Measurements from ENCODE around the gene ERBB4.

The ERBB4 gene

DNA sequence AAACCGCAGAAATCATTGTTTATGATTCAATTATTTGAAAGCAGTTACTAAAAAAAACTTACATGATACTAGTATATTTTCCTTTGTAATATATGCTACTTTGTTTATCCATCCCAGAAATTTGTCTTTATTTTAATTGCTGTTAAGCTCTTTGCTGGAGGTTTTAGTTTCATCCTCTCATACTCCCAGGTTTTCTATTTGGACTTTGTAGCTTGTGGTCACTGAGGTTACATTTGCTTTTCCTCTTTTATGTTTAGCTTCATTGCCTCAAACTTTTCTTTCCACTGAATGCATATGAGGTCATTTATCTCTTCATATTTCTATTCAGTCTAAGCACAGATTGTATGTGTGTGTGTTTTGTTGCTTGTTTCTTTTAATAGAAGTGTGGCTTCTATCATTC lies 89.9 kb downstream of the ERBB4 start:
- in situ Hi-C loops (cut with MboI; ENCODE audit: low sequenced_read_pairs) = no loop called here

DNA sequence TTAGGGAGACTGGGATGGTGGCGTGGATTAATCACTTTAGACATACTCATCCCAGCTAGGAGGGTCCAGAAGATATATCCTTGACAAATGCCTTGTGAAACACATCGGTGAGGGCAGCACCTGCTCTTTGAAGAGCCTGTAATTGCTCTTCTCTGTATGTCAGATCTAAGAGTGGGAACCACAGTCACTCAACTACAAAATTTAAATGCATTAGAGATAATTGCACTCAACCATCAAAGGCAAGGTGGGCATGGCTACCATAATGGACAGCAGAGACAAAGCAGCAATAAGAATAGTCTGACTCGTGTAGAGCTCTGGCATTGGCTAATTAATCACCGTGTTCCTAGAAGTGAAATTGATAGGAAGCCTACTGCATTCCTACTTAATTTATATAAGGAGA lies 96.8 kb downstream of the ERBB4 start:
- in situ Hi-C loops (cut with MboI; ENCODE audit: low sequenced_read_pairs) = no loop called here

GRCh38 chr2:212441141-212441540 lies 97.5 kb downstream of the ERBB4 start:
- in situ Hi-C loops (cut with MboI; ENCODE audit: low sequenced_read_pairs) = no loop called here

- in situ Hi-C loops (cut with MboI; ENCODE audit: low sequenced_read_pairs) = no loop called here
Measured at GRCh38 chr2:212428681-212429478, 109.7 kb downstream of the ERBB4 start.

DNA sequence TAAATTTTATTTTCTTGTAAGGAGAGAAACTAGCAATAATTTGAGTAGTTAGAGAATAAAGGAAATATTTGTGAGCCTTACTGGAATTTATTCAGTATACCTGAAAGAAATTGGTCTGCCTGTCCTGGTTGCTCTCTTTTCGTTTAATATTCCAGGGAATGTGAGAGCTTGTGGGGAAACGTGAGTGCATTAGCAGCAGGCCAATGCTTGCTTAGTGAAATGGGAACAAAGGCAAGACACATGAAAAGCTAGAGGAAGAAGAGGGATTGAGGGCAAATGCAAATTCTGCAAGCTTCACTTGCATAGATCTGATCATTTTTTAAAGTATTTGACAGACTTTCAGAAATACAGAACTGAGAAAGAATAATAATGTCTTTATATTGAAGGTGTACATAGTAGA lies 111.0 kb downstream of the ERBB4 start:
- in situ Hi-C loops (cut with MboI; ENCODE audit: low sequenced_read_pairs) = no loop called here

GRCh38 chr2:212426637-212427412 lies 111.8 kb downstream of the ERBB4 start:
- in situ Hi-C loops (cut with MboI; ENCODE audit: low sequenced_read_pairs) = no loop called here

DNA sequence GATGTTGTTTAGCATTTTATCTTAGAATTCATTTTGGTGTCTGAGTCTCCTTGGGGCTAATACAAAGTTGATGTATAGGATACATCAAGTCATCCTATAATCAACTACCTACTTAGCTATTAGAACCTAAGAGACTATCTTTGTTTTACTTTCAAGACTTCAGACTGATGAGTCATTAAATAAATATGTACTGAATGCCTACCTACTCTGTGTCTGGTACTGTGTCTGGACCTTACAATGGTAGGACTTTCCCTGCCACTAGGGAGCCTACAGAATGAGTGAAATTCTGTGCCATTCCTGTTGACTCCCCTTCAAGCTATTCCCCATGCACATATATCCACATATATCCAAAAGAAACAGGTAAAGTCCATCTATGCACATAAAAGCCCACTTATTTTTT lies 114.5 kb downstream of the ERBB4 start:
- in situ Hi-C loops (cut with MboI; ENCODE audit: low sequenced_read_pairs) = no loop called here

DNA sequence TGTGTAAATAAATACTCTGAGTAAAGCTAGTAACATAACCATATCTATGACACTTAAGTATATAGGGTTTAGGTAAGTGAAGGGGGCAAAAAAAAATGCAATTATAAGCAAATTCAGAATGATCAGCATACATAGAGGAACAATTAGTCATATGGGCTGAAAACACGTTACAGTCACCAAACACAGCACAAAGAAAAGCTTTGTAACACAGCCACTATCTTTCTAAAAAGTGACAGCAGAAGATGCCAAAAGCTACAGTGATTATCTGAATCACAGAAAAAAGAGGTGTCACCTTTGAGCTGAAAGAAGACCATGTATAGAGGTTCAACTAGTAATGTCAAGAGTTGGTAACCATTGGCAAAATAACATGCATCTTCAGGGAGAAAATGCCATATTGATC lies 115.5 kb downstream of the ERBB4 start:
- in situ Hi-C loops (cut with MboI; ENCODE audit: low sequenced_read_pairs) = no loop called here

DNA sequence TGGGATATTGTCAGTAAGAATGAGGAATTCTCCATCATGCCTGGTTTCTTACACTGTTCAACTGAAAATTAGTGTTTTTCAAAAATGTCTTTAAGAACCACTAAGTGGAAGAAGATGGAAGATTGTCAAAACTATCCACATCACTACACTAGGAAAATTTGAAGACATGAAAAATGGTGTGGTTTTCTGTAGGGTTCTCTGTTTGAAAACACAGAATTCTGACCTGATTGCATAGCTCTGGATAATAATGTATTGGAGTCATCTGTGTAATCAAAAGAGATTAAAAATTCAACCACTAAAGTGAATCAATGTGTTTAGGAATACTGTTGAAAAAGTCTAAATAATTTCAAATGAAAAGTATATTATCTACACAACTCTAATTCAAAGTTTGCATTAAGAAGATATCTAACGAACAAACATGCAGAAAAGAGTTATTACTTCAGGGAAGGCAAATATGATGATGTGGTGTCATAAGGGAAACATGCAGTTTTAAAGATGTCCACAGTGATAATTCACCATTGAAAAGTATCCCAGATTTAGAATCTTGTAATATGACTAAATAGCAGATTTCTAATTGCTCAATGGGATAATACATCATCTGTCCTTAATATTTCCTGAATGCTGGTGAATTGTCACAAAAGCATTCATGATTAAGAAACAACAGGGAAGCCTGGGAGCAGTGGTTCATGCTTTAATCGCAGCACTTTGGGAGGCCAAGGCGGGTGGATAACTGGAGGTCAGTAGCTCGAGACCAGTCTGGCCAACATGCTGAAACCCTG lies 116.9 kb downstream of the ERBB4 start:
- in situ Hi-C loops (cut with MboI; ENCODE audit: low sequenced_read_pairs) = no loop called here

DNA sequence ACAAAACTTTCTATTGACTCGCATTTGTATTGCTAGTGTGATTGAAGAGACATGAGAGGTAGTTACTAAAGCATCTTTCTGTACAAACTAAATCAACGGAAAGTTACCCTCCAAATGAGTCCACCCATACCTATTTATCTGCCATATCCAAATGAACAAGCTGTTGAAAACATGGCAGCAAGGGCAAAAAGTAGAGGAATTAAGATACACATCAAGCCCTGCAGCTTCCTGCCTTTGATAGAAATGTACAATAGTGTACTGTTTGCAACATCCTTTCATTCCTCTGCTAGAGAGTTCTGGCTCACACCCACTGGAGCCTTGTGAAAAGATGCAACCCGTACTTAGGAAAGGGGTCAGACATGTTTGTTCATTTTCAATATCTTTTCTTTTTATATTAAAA lies 122.5 kb downstream of the ERBB4 start:
- in situ Hi-C loops (cut with MboI; ENCODE audit: low sequenced_read_pairs) = no loop called here

GRCh38 chr2:212414767-212415211 lies 123.8 kb downstream of the ERBB4 start:
- in situ Hi-C loops (cut with MboI; ENCODE audit: low sequenced_read_pairs) = no loop called here

DNA sequence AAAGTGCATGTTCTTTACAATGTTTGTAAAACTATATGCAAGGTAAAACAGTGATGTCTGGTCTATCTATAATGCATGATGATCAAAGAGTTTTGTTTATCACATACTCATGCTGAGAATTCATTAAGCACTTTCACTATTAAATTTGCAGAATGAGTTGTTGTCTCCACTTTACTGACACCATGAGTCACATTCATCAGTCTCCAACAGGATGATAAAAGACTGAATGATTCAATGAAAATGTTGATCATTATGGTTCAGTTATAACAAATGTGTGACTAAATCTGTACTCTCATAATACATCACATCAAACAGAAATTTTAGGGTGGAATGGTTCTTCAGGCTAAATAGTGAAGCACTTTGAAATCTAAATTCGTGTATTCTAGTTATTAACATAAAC lies 129.0 kb downstream of the ERBB4 start:
- in situ Hi-C loops (cut with MboI; ENCODE audit: low sequenced_read_pairs) = no loop called here

- in situ Hi-C loops (cut with MboI; ENCODE audit: low sequenced_read_pairs) = no loop called here
Measured at GRCh38 chr2:212408524-212408923, 130.1 kb downstream of the ERBB4 start.

GRCh38 chr2:212406716-212407115 lies 131.9 kb downstream of the ERBB4 start:
- in situ Hi-C loops (cut with MboI; ENCODE audit: low sequenced_read_pairs) = no loop called here

GRCh38 chr2:212402316-212402715 lies 136.3 kb downstream of the ERBB4 start:
- in situ Hi-C loops (cut with MboI; ENCODE audit: low sequenced_read_pairs) = no loop called here

DNA sequence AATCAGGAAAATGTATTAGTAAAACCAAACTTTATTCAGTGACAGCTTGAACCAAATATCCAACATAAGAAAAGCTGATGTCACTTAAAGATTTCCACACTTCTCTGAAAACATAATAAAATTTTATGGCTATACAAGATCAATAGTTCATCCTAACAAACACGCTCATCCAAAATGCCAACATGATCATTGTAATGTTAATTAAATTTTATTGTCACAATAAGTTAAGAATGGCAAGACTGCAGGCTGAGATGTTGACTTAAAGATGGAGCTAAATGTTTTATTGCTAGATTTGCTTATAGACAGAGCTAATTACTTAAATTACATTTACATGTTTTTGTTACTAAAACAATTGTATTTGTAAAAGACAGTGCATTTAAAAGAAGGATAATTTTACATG lies 140.3 kb downstream of the ERBB4 start:
- in situ Hi-C loops (cut with MboI; ENCODE audit: low sequenced_read_pairs) = no loop called here

DNA sequence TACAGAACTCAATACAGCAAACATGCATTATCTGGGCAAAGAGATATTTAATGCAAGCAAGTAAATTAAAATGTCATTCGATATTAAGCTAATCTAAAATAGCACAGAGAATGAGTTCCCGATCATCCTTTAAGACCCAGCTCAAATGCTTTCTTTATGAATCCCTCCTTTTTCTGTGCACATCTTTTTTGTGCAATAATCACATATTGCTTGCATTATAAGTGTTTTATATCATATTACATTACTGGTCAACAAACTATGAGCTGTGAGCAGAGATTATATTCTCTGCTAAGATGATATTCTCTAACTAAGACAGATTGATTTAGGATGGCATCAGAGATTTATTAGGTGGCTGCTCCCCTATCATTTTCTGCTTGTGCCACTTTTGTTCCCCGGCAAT lies 146.1 kb downstream of the ERBB4 start:
- in situ Hi-C loops (cut with MboI; ENCODE audit: low sequenced_read_pairs) = no loop called here

- in situ Hi-C loops (cut with MboI; ENCODE audit: low sequenced_read_pairs) = no loop called here
Measured at GRCh38 chr2:212392043-212392442, 146.6 kb downstream of the ERBB4 start.

DNA sequence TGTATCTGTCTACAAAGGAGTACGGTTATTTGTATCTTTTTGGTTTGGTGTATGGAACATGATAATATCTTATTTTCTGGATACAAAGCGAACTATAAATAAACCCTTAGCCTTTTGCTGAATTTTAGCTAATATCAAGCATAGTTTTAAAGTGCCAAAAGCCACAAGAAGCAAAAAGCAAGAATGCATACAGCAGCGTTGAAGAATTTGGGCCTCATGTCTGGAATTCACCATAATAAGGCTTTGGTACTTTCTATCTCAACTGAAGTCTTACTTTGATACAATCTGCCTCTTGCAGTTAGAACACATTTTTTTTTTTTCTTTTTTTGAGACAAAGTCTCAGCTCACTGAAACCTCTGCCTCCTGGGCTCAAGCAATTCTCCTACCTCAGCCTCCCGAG lies 151.5 kb downstream of the ERBB4 start:
- in situ Hi-C loops (cut with MboI; ENCODE audit: low sequenced_read_pairs) = no loop called here

DNA sequence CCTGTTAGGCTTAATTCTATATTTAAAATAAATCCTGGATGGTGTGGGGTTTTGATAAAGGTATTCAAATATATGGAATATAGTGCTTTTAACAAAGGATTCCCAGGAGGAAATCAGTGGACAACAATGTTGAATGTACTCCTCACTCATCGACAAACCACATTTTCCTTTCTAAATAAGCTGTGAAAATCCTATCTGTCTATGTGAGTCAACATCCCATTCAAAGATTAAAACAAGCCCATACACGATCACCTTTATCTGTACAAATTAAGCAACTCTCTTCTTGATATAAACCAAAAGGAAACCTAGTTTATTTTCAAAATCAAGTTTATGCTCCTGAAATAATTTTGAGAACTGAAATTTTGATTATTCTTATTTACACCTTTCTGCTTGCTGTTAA lies 153.4 kb downstream of the ERBB4 start:
- in situ Hi-C loops (cut with MboI; ENCODE audit: low sequenced_read_pairs) = no loop called here

DNA sequence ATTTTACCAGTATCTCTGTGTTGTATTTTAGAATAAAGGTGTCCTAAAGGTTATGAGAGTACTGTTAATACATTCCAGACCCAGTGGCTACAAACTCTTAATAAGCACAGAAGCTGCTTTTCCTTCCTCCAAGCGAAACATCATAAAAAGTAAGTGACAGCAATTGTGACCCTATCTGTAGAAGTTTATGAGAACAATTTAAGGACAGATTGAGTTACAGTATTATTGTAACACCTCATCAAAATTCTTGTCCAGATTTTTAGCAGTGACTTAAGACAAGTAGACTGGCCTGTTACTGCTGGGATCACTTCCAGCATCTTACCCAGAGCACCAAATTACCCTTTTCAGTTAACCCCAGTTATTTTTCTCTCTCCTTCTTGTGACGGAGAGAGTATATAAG lies 154.6 kb downstream of the ERBB4 start:
- in situ Hi-C loops (cut with MboI; ENCODE audit: low sequenced_read_pairs) = no loop called here

All from HL-60/S4 treated with retinoic acid at 250 ng/mL for 4 days and 3 days (cell line).